Hepatocyte (in vitro differentiated cells): Measurements from ENCODE around the gene DOCK1.

Experiments used
- EZH2 ChIP-seq: fragments of 200-600 bp; sonication (generic); IDR thresholded peaks from 2 replicates; pipeline ENCODE4 v1.6.1; 2016; ENCODE audit warnings: antibody characterized with exemption, mild to moderate bottlenecking, borderline replicate concordance
- TF ChIP-seq, protein P1 (sequence below): fragments of 200-600 bp; sonication (generic); IDR thresholded peaks from 2 replicates; pipeline ENCODE4 v1.5.1; 2016; ENCODE audit warnings: antibody characterized with exemption, mild to moderate bottlenecking; ENCODE audit not compliant: poor library complexity

DNA sequence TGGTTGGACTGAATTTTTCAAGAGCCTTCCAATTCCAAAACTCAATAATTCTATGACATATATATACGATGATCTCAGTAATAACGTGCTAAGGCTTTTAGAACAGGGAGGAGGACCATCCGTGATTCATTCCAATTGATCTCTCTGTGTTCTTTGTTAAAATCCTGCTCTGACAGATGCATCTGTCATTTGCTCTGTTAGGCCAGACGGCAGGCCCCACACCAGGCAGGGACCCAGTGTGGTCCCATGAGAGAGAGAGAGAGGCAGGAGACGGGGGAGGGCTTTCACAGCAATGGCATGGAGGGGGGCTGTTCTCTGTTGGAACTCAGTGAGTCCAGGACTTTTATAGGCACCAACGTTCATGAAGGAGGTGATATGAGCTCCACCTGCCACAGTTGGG, 451.1 kb downstream of the DOCK1 start:
- TF ChIP-seq, protein P1, sequence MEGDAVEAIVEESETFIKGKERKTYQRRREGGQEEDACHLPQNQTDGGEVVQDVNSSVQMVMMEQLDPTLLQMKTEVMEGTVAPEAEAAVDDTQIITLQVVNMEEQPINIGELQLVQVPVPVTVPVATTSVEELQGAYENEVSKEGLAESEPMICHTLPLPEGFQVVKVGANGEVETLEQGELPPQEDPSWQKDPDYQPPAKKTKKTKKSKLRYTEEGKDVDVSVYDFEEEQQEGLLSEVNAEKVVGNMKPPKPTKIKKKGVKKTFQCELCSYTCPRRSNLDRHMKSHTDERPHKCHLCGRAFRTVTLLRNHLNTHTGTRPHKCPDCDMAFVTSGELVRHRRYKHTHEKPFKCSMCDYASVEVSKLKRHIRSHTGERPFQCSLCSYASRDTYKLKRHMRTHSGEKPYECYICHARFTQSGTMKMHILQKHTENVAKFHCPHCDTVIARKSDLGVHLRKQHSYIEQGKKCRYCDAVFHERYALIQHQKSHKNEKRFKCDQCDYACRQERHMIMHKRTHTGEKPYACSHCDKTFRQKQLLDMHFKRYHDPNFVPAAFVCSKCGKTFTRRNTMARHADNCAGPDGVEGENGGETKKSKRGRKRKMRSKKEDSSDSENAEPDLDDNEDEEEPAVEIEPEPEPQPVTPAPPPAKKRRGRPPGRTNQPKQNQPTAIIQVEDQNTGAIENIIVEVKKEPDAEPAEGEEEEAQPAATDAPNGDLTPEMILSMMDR, result no peak
- TF ChIP-seq EZH2, result no peak
